GM18520 (cell line): ENCODE measurements around the gene MYRF.

Experiments
- ATAC-seq: cut with Tn5 transposase; IDR thresholded peaks from one replicate; pipeline ENCODE4 v1.9.1; 2021; ENCODE audit not compliant: unreplicated experiment

Gene MYRF

GRCh38 chr11:61837411-61838005, 85.1 kb downstream of the MYRF start:
- no peak for ATAC-seq
